Upper lobe of left lung (tissue), 6 donors: ENCODE measurements around the gene TMBIM4. TPM values are rescaled to one million over a fixed set of nuclear protein-coding genes. Genes with fewer than 3 reads are reported as not detected.

Source experiments
- ATAC-seq, 2 donors: fragments of 200-7000 bp; cut with Tn5 transposase; one replicate each; pipeline ENCODE4 v1.9.1; 2022; ENCODE audit warnings: mild to moderate bottlenecking in 2 of 2, moderate library complexity in 2 of 2; ENCODE audit not compliant: low FRiP score in 2 of 2
- DNase-seq, 2 donors: peaks; one replicate each; pipeline ENCODE4 v3.0.0-alpha.2; 2019 to 2020
- H3K27ac ChIP-seq, 4 donors: fragments of 200-600 bp; sonication (generic); one replicate each; pipeline ENCODE4 v1.5.1; 2016 to 2019
- H3K27me3 ChIP-seq, 4 donors: fragments of 200-600 bp; sonication (generic); one replicate each; pipeline ENCODE4 v1.5.1; 2017 to 2019
- H3K36me3 ChIP-seq, 4 donors: fragments of 200-600 bp; sonication (generic); one replicate each; pipeline ENCODE4 v1.5.1; 2016 to 2019
- H3K4me1 ChIP-seq, 4 donors: fragments of 200-600 bp; sonication (generic); one replicate each; pipeline ENCODE4 v1.5.1; 2018 to 2019
- H3K4me3 ChIP-seq, 4 donors: fragments of 200-600 bp; sonication (generic); one replicate each; pipeline ENCODE4 v1.5.1; 2017 to 2019; ENCODE audit warnings: mild to moderate bottlenecking in 2 of 4, moderate library complexity in 1 of 4
- H3K9me3 ChIP-seq, 4 donors: fragments of 200-600 bp; sonication (generic); one replicate each; pipeline ENCODE4 v1.5.1; 2018 to 2019
- EP300 ChIP-seq, 4 donors: sonication (generic); formaldehyde crosslinking; IDR thresholded peaks; one replicate each; pipeline ENCODE4 v1.5.1; 2017; ENCODE audit warnings: antibody characterized with exemption in 4 of 4, control low read depth in 2 of 4
- POLR2A ChIP-seq, 4 donors: fragments of 450-650 bp; IDR thresholded peaks; one replicate each; pipeline ENCODE4 v1.5.1; 2016 to 2017; ENCODE audit warnings: antibody characterized with exemption in 4 of 4, mild to moderate bottlenecking in 2 of 4
- POLR2AphosphoS5 ChIP-seq, 2 donors: sonication (generic); formaldehyde crosslinking; IDR thresholded peaks; one replicate each; pipeline ENCODE4 v1.5.1; 2017; ENCODE audit warnings: antibody characterized with exemption in 2 of 2
- WGBS, 2 donors: methylation state at CpG; one replicate each; pipeline ENCODE4 v1.1.5; 2017 to 2018; 5-methylcytosine and 5-hydroxymethylcytosine counted together
- total RNA-seq, 6 donors: library from RNA; depleted of rRNA in 4 of 6; stranded (reverse); fragments of >200 nt in 4 of 6; gene quantifications; one replicate each; pipeline versions ENCODE4 v1.1.0 to v1.2.1, GENCODE V29; 2016 to 2021
- TF ChIP-seq, protein P1 (sequence below), 6 experiments: fragments of 450-650 bp in 4 of 6; fragments of 200-600 bp in 2 of 6; sonication (generic) in 2 of 6; IDR thresholded peaks; one replicate each; pipeline ENCODE4 v1.5.1; 2016 to 2019; ENCODE audit warnings: antibody characterized with exemption in 6 of 6
- donor health status: DM: no; HTN: no; CAD: no; lungs with moderate emphysema.
- donor health status: DM: no; HTN: yes; CAD: no; lungs with severe emphysema.

TMBIM4 gene
- total RNA-seq, 6 donors from 2014 or later = 19.9 to 168 (median 114) TPM

GRCh38 chr12:66132408-66132807, 37.4 kb downstream of the TMBIM4 start:
- DNase-seq = no peak

GRCh38 chr12:66131067-66131688, 38.6 kb downstream of the TMBIM4 start:
- no peak for TF ChIP-seq POLR2A (IDR thresholded peaks at IDR 0.05)
- no peak for TF ChIP-seq POLR2AphosphoS5 (IDR thresholded peaks at IDR 0.05)
- TF ChIP-seq EP300 (IDR thresholded peaks at IDR 0.05) = no peak
- TF ChIP-seq, protein P1, sequence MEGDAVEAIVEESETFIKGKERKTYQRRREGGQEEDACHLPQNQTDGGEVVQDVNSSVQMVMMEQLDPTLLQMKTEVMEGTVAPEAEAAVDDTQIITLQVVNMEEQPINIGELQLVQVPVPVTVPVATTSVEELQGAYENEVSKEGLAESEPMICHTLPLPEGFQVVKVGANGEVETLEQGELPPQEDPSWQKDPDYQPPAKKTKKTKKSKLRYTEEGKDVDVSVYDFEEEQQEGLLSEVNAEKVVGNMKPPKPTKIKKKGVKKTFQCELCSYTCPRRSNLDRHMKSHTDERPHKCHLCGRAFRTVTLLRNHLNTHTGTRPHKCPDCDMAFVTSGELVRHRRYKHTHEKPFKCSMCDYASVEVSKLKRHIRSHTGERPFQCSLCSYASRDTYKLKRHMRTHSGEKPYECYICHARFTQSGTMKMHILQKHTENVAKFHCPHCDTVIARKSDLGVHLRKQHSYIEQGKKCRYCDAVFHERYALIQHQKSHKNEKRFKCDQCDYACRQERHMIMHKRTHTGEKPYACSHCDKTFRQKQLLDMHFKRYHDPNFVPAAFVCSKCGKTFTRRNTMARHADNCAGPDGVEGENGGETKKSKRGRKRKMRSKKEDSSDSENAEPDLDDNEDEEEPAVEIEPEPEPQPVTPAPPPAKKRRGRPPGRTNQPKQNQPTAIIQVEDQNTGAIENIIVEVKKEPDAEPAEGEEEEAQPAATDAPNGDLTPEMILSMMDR (IDR thresholded peaks at IDR 0.05) = no peak
- WGBS, 2 donors = 6 to 12% methylated on average over 8 to 11 of the region's 11 CpGs
- H3K9me3 ChIP-seq = no peaks in the 10 kb centered on the region
- peaks cover 0 to 21% (median 10%) of the 10 kb centered on the region in 4 donors for H3K36me3 ChIP-seq
- H3K4me3 ChIP-seq = peak overlapping the region; percentile 57 to 95 (median 88)
- H3K27me3 ChIP-seq = no peaks in the 10 kb centered on the region
- DNase-seq = no peak
- peaks cover 11 to 27% (median 13%) of the 10 kb centered on the region in 4 donors for H3K4me1 ChIP-seq
- ATAC-seq = no peak
- H3K27ac ChIP-seq = peak overlapping the region; percentile 75 to 88 (median 84)

More at GRCh38 chr12:66132408-66132807, 37.4 kb downstream of the TMBIM4 start:
- no peak for ATAC-seq
- no peak overlapping the region for H3K27ac ChIP-seq
- peaks cover 0 to 27% (median 6%) of the 10 kb centered on the region in 4 donors for H3K36me3 ChIP-seq
- no peaks in the 10 kb centered on the region for H3K27me3 ChIP-seq
- no peak overlapping the region for H3K4me3 ChIP-seq
- H3K4me1 ChIP-seq = peaks cover 11 to 27% (median 13%) of the 10 kb centered on the region in 4 donors
- TF ChIP-seq POLR2AphosphoS5 (IDR thresholded peaks at IDR 0.05) = no peak
- TF ChIP-seq, protein P1 (IDR thresholded peaks at IDR 0.05) = no peak
- TF ChIP-seq EP300 (IDR thresholded peaks at IDR 0.05) = no peak
- no peaks in the 10 kb centered on the region for H3K9me3 ChIP-seq

- H3K27ac ChIP-seq = peak within 1 kb of the TSS; percentile 75 to 88 (median 84)
- no peaks in the 10 kb centered on the region for H3K9me3 ChIP-seq
- no peaks in the 10 kb centered on the region for H3K27me3 ChIP-seq
- WGBS, 2 donors = 1 to 2% methylated on average over 12 to 49 of the region's 49 CpGs
- peak within 1 kb of the TSS; percentile 57 to 95 (median 88) for H3K4me3 ChIP-seq
- DNase-seq = peak; percentile 93 to 95
- peaks cover 0 to 25% (median 13%) of the 10 kb centered on the region in 4 donors for H3K36me3 ChIP-seq
- peaks cover 11 to 27% (median 13%) of the 10 kb centered on the region in 4 donors for H3K4me1 ChIP-seq
- TF ChIP-seq POLR2AphosphoS5 (IDR thresholded peaks at IDR 0.05) (peak; percentile 93 to 94), EP300 (IDR thresholded peaks at IDR 0.05) (no peak), POLR2A (IDR thresholded peaks at IDR 0.05) (peak in 3 of 4 donors; percentile 59 to 83 (median 65))
- TF ChIP-seq, protein P1 (IDR thresholded peaks at IDR 0.05) = no peak
- ATAC-seq = peak; percentile 98 to 99
These were observed 39.3 kb downstream of the TMBIM4 start, which contains the start of gene LLPH for GRCh38 chr12:66130267-66131066. LLPH (minus strand) TSS chr12:66130750; CDS start chr12:66129106, 1,644 bp downstream.

GRCh38 chr12:66129934-66130266, 39.9 kb downstream of the TMBIM4 start:
- DNase-seq (no peak), ATAC-seq (peak; percentile 28 to 67)
- WGBS, 2 donors = 4 to 5% methylated on average over 8 of the region's 8 CpGs
- Histone ChIP-seq H3K27me3 (no peaks in the 10 kb centered on the region), H3K4me3 (peak overlapping the region; percentile 57 to 95 (median 88)), H3K4me1 (peaks cover 11 to 27% (median 13%) of the 10 kb centered on the region in 4 donors), H3K9me3 (no peaks in the 10 kb centered on the region), H3K27ac (peak overlapping the region in 3 of 4 donors; percentile 75 to 88 (median 80)), H3K36me3 (peaks cover 5 to 31% (median 16%) of the 10 kb centered on the region in 4 donors)
- no peak for TF ChIP-seq EP300 (IDR thresholded peaks at IDR 0.05)
- no peak for TF ChIP-seq POLR2AphosphoS5 (IDR thresholded peaks at IDR 0.05)
- no peak for TF ChIP-seq POLR2A (IDR thresholded peaks at IDR 0.05)
- TF ChIP-seq, protein P1 (IDR thresholded peaks at IDR 0.05) = no peak
